GM12878 (cell line): ENCODE measurements around the gene ZNFX1. TPM values are rescaled to one million over a fixed set of nuclear protein-coding genes. Genes with fewer than 3 reads are reported as not detected.

ENCODE experiments used
- ATAC-seq: fragments of 200-7000 bp; cut with Tn5 transposase; 3 replicates; pipeline ENCODE4 v1.9.1; 2020; ENCODE audit warnings: mild to moderate bottlenecking, moderate library complexity
- BruUV-seq: library from RNA; stranded (reverse); fragments of 400-500 nt; replicated peaks from 2 replicates; lab custom pipeline; 2021; lab: Mats Ljungman, UMichigan
- CTCF ChIA-PET: fragments of 300-600 bp; sonication (Branson Sonifier 250); formaldehyde crosslinking; extraction: SDS; loops from one replicate; lab custom pipeline; 2021; ENCODE audit warnings: inconsistent platforms; lab: Yijun Ruan, JAX
- POLR2A ChIA-PET: fragments of 350-600 bp; formaldehyde crosslinking; extraction: SDS; loops from one replicate; lab custom pipeline; 2021; ENCODE audit warnings: inconsistent platforms; lab: Charles Lee
- RAD21 ChIA-PET: fragments of 300-600 bp; sonication (Branson Sonifier 250); formaldehyde crosslinking; loops from one replicate; lab custom pipeline; 2023; ENCODE audit warnings: antibody characterized with exemption; ENCODE audit not compliant: unreplicated experiment; lab: Charles Lee
- SMC1A ChIA-PET: fragments of 300-600 bp; sonication (Branson Sonifier 250); formaldehyde crosslinking; loops from one replicate; lab custom pipeline; 2023; ENCODE audit not compliant: unreplicated experiment, uncharacterized antibody; lab: Charles Lee
- DNase-seq: peaks from one replicate; pipeline ENCODE4 v3.0.0-alpha.2; 2011; ENCODE audit warnings: low read depth, low spot score
- FAIRE-seq: peaks from 3 replicates; lab custom pipeline; 2011; peaks lifted over from hg19 to GRCh38; lab: Jason Lieb, UNC
- H2AFZ ChIP-seq: 2 replicates; pipeline ENCODE4 v1.6.0; 2011; ENCODE audit warnings: low read depth, low read length, control low read depth; ENCODE audit not compliant: control insufficient read depth
- H3K27ac ChIP-seq: 2 replicates; pipeline ENCODE4 v1.5.1; 2011; ENCODE audit warnings: control low read depth; ENCODE audit not compliant: control insufficient read depth, insufficient read depth
- H3K27me3 ChIP-seq, 2 experiments: replicated peaks in 1 of 2; 2 replicates each; pipeline versions ENCODE4 v1.6.0 to v1.6.1; 2011; ENCODE audit warnings: low read length in 1 of 2; ENCODE audit not compliant: control insufficient read depth in 2 of 2, insufficient read depth in 2 of 2
- H3K36me3 ChIP-seq, 2 experiments: 2 replicates each; pipeline ENCODE4 v1.5.1; 2011; ENCODE audit warnings: low read length in 1 of 2; ENCODE audit not compliant: control insufficient read depth in 2 of 2, insufficient read depth in 2 of 2
- H3K4me1 ChIP-seq: 2 replicates; pipeline ENCODE4 v1.6.1; 2011; ENCODE audit warnings: mild to moderate bottlenecking, low read length, moderate library complexity, mixed read lengths; ENCODE audit not compliant: control insufficient read depth, insufficient read depth
- H3K4me2 ChIP-seq: 2 replicates; pipeline ENCODE4 v1.6.0; 2011; ENCODE audit warnings: control low read depth; ENCODE audit not compliant: control insufficient read depth, insufficient read depth
- H3K4me3 ChIP-seq: fragments of 200-600 bp; sonication (generic); 2 replicates; pipeline ENCODE4 v1.5.1; 2016
- H3K79me2 ChIP-seq: 2 replicates; pipeline ENCODE4 v1.6.0; 2011; ENCODE audit warnings: low read length; ENCODE audit not compliant: control insufficient read depth, insufficient read depth
- H3K9ac ChIP-seq: 2 replicates; pipeline ENCODE4 v1.8.0; 2011; ENCODE audit warnings: low read length, control low read depth, mixed read lengths; ENCODE audit not compliant: control insufficient read depth, insufficient read depth
- H3K9me3 ChIP-seq: replicated peaks from 3 replicates; pipeline ENCODE4 v1.5.1; 2011; ENCODE audit warnings: mild to moderate bottlenecking, low read length; ENCODE audit not compliant: control insufficient read depth, insufficient read depth
- H4K20me1 ChIP-seq: 2 replicates; pipeline ENCODE4 v1.6.0; 2011; ENCODE audit not compliant: control insufficient read depth, insufficient read depth
- CBFB ChIP-seq: IDR thresholded peaks from 2 replicates; pipeline ENCODE4 v1.6.1; 2016; ENCODE audit warnings: antibody characterized with exemption, low read depth
- CEBPB ChIP-seq, 2 experiments: fragments of 150-350 bp in 1 of 2; IDR thresholded peaks; 2 replicates each; pipeline ENCODE4 v1.6.1; 2012 to 2014; ENCODE audit warnings: low read depth in 2 of 2, low read length in 2 of 2, borderline replicate concordance in 1 of 2, inconsistent platforms in 1 of 2
- FOXK2 ChIP-seq: fragments of 450-650 bp; IDR thresholded peaks from 2 replicates; pipeline ENCODE4 v1.6.1; 2017; ENCODE audit warnings: mild to moderate bottlenecking, moderate library complexity
- HDAC6 ChIP-seq: fragments of 200-600 bp; sonication (generic); IDR thresholded peaks from one replicate; pipeline ENCODE4 v1.8.0; 2017; ENCODE audit warnings: antibody characterized with exemption; ENCODE audit not compliant: unreplicated experiment
- MTA2 ChIP-seq: fragments of 450-650 bp; IDR thresholded peaks from 2 replicates; pipeline ENCODE4 v1.6.1; 2016; ENCODE audit warnings: low read depth, mild to moderate bottlenecking, moderate library complexity
- POLR2A ChIP-seq: IDR thresholded peaks from 2 replicates; pipeline ENCODE4 v1.6.1; 2011; ENCODE audit warnings: low read depth, mild to moderate bottlenecking, low read length
- RCOR1 ChIP-seq: conservative IDR thresholded peaks from 2 replicates; pipeline ENCODE4 v1.6.1; 2012; ENCODE audit warnings: low read depth, low read length, improper control_type of control experiment
- RELA ChIP-seq: fragments of 450-650 bp; IDR thresholded peaks from 2 replicates; pipeline ENCODE4 v1.8.0; 2014; ENCODE audit warnings: borderline replicate concordance; ENCODE audit not compliant: partially characterized antibody
- RUNX3 ChIP-seq: IDR thresholded peaks from 2 replicates; pipeline ENCODE4 v1.6.1; 2012; ENCODE audit warnings: low read length, inconsistent platforms
- SREBF1 ChIP-seq: IDR thresholded peaks from 2 replicates; pipeline ENCODE4 v1.6.1; 2012; ENCODE audit warnings: mild to moderate bottlenecking, low read length
- TCF7 ChIP-seq: IDR thresholded peaks from 2 replicates; pipeline ENCODE4 v1.6.1; 2014; ENCODE audit warnings: antibody characterized with exemption, borderline replicate concordance
- ZBED1 ChIP-seq: IDR thresholded peaks from 2 replicates; pipeline ENCODE4 v1.6.1; 2016; ENCODE audit warnings: borderline replicate concordance
- ZNF622 ChIP-seq: fragments of 450-650 bp; IDR thresholded peaks from 2 replicates; pipeline ENCODE4 v1.6.1; 2017; ENCODE audit warnings: mild to moderate bottlenecking, inconsistent platforms
- WGBS: methylation state at CpG from one replicate; pipeline ENCODE4 v1.1.6; 2016; ENCODE audit warnings: low lambda C conversion rate; ENCODE audit not compliant: insufficient replicate concordance, insufficient coverage; ENCODE audit errors: missing lambda C conversion rate; 5-methylcytosine and 5-hydroxymethylcytosine counted together
- in situ Hi-C: fragments of 300-500 bp; cut with MboI; formaldehyde crosslinking; loops from 9 replicates; pipeline ENCODE4 v1.14.3; 2018; ENCODE audit warnings: mixed read lengths
- intact Hi-C: fragments of 100-400 bp; cut with micrococcal nuclease; formaldehyde crosslinking; loops from one replicate; pipeline ENCODE4 v1.14.2; 2022; ENCODE audit not compliant: unreplicated experiment
- polyA plus RNA-seq, 11 experiments: library from polyadenylated mRNA; depleted of rRNA in 4 of 11; unstranded in 6 of 11; stranded (reverse) in 5 of 11; fragments of >200 nt; fragmentation: Nextera tagmentation in 4 of 11; fragmentation: Illumina TruSeq in 1 of 11; extraction: Ambion mirVana in 4 of 11; extraction: Trizol in 1 of 11; gene quantifications; 1 replicate in 1 of 11; 2 replicates in 10 of 11; pipeline versions ENCODE4 v1.2.1 to v1.2.3, GENCODE V29; 2011 to 2016; ENCODE audit warnings: inconsistent platforms in 2 of 11, missing spikeins in 2 of 11, low read depth in 1 of 11
- total RNA-seq, 4 experiments: library from RNA; depleted of rRNA in 3 of 4; stranded (reverse); fragments of >200 nt in 3 of 4; fragmentation: Illumina TruSeq in 1 of 4; extraction: Trizol in 1 of 4; gene quantifications; 2 replicates each; pipeline versions ENCODE4 v1.2.1 to v1.2.3, GENCODE V29; 2013 to 2021
- TF ChIP-seq, protein P1 (sequence below): fragments of 450-650 bp; IDR thresholded peaks from 2 replicates; pipeline ENCODE4 v1.6.1; 2016; ENCODE audit warnings: mild to moderate bottlenecking
- TF ChIP-seq, protein P2 (sequence below): fragments of 450-650 bp; formaldehyde crosslinking; IDR thresholded peaks from 2 replicates; pipeline ENCODE4 v1.4.0; 2020; ENCODE audit warnings: mild to moderate bottlenecking, moderate library complexity

Gene ZNFX1
- total and polyA plus RNA-seq, 10 of the 15 experiments (the other 5 are each of a cell fraction or from before 2014, with no cell fraction given): 7.4 to 31.5 (median 25.6) TPM

DNA sequence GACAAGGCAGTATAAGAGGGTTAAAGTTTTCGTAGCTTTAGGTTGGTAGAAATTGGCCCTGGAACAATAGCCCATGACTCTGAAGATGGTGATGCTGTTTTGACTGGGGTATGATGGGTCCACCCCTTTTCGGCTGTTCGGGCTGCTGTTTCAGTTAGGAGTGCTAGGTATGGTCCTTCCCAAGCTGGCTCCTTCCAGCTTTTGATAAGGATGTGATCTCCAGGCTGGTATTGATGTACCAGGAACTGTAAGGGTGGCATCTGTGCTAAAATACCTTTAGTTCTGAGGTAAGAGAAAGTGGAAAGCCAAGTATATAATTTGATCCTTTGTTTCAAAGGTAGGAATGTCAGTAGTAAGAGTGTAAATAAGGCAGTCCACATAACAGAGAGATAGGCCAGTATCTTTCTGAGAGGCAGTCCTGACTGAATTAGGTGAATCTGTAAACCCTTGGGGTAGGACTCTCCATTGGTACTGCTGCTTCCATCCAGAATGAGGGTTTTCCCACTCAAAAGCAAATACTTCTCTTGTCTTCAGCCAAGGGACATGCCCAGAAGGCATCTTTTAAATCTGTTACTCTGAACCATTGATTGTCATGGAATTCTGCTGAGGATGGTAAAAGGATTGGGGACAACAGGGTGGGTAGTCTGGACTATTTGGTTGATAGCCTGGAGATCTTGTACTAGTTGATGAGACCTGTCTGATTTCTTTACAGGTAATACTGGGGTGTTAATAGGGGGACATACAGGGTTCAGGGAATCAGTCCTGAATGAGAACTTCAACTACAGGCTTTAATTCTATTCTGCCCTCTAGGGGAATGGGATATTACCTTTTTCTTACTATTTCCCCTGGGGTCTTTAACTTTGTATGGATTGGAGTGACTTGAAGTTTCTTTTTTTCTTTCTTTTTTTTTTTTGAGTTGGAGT lies 6.1 kb upstream of the ZNFX1 start (continued):
- no peak for TF ChIP-seq TCF7
- no peak for TF ChIP-seq RUNX3
- no peak for TF ChIP-seq CEBPB (IDR thresholded peaks at IDR 0.05; ENCODE audit: borderline replicate concordance in 1 of 2, low read depth in 2 of 2, low read length in 2 of 2)
- TF ChIP-seq POLR2A: peak; percentile 66
- TF ChIP-seq RCOR1: no peak
- no peak for TF ChIP-seq HDAC6
- no peak for TF ChIP-seq RELA

DNA sequence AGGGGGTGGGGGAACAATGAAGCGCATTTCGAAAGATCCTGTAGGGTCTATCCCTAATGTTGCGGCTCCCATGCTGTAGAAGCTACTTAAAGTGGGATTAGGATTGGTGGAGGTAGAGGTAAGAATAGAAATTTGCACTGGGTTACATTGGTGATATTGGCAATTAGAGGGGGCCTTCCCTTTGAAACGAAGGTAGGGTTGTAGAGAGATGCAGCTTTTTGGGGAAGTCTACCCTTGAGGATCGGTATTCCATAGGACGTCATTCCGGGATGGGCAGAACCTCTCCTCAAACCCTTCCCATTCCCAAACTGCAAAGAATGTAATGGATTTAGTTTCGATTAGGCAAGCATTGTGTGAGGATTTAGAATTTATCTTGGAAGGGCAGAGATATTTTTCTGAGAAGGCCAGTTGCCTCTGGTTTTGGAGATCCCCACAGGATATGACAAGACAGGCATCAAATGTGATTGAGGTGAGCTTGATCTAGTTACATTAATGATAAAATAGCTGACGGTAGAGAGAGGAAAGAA lies 5.4 kb upstream of the ZNFX1 start:
- Histone ChIP-seq H3K4me1 (peaks cover 10% of the 10 kb centered on the region), H3K9me3 (peaks cover 41% of the 10 kb centered on the region), H3K79me2 (peaks cover 97% of the 10 kb centered on the region), H2AFZ (no peak overlapping the region), H3K4me3 (peak overlapping the region; percentile 95), H4K20me1 (peaks cover 34% of the 10 kb centered on the region), H3K9ac (peak overlapping the region; percentile 98), H3K4me2 (peak overlapping the region; percentile 74), H3K27ac (peak overlapping the region; percentile 28), H3K27me3 (no peaks in the 10 kb centered on the region), H3K36me3 (peaks cover 43 to 72% of the 10 kb centered on the region in 2 experiments)
- FAIRE-seq (no peak), DNase-seq (no peak), ATAC-seq (no peak)
- CTCF ChIA-PET: interaction anchor here (1.0 to 3.0 kb wide), 7 partner anchors 9 to 49 kb away, joined by 3 to 8 read pairs (median 3); no protein-coding TSS in a partner anchor
- no TSS peak for BruUV-seq
- RAD21 ChIA-PET: interaction anchor here (1.1 kb wide), 2 partner anchors 21 to 35 kb away, joined by 3 to 4 read pairs; no protein-coding TSS in a partner anchor
- POLR2A ChIA-PET: interaction anchor here (0.9 to 4.0 kb wide), 5 partner anchors 8 to 36 kb away, joined by 3 to 25 read pairs (median 6); no protein-coding TSS in a partner anchor
- 3% methylated on average over 9 of the region's 9 CpGs for WGBS
- intact Hi-C loops: no loop called here
- SMC1A ChIA-PET: interaction anchor here (0.6 to 3.3 kb wide), 6 partner anchors 9 to 1939 kb away, joined by 3 to 17 read pairs (median 4); no protein-coding TSS in a partner anchor
- in situ Hi-C loops: no loop called here
- no peak for TF ChIP-seq FOXK2
- TF ChIP-seq, protein P1, sequence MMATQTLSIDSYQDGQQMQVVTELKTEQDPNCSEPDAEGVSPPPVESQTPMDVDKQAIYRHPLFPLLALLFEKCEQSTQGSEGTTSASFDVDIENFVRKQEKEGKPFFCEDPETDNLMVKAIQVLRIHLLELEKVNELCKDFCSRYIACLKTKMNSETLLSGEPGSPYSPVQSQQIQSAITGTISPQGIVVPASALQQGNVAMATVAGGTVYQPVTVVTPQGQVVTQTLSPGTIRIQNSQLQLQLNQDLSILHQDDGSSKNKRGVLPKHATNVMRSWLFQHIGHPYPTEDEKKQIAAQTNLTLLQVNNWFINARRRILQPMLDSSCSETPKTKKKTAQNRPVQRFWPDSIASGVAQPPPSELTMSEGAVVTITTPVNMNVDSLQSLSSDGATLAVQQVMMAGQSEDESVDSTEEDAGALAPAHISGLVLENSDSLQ: no peak
- no peak for TF ChIP-seq CEBPB (IDR thresholded peaks at IDR 0.05; ENCODE audit: borderline replicate concordance in 1 of 2, low read depth in 2 of 2, low read length in 2 of 2)
- no peak for TF ChIP-seq MTA2
- TF ChIP-seq SREBF1: no peak
- peak; percentile 38; the same call in 1 of the 2 replicates for TF ChIP-seq ZBED1
- no peak for TF ChIP-seq ZNF622
- TF ChIP-seq, protein P2, sequence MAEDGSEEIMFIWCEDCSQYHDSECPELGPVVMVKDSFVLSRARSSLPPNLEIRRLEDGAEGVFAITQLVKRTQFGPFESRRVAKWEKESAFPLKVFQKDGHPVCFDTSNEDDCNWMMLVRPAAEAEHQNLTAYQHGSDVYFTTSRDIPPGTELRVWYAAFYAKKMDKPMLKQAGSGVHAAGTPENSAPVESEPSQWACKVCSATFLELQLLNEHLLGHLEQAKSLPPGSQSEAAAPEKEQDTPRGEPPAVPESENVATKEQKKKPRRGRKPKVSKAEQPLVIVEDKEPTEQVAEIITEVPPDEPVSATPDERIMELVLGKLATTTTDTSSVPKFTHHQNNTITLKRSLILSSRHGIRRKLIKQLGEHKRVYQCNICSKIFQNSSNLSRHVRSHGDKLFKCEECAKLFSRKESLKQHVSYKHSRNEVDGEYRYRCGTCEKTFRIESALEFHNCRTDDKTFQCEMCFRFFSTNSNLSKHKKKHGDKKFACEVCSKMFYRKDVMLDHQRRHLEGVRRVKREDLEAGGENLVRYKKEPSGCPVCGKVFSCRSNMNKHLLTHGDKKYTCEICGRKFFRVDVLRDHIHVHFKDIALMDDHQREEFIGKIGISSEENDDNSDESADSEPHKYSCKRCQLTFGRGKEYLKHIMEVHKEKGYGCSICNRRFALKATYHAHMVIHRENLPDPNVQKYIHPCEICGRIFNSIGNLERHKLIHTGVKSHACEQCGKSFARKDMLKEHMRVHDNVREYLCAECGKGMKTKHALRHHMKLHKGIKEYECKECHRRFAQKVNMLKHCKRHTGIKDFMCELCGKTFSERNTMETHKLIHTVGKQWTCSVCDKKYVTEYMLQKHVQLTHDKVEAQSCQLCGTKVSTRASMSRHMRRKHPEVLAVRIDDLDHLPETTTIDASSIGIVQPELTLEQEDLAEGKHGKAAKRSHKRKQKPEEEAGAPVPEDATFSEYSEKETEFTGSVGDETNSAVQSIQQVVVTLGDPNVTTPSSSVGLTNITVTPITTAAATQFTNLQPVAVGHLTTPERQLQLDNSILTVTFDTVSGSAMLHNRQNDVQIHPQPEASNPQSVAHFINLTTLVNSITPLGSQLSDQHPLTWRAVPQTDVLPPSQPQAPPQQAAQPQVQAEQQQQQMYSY (CRISPR knock-in tag): no peak
- no peak for TF ChIP-seq CBFB
